HFFc6 (cell line): ENCODE results near the gene NOC2L. TPM values are rescaled to one million over a fixed set of nuclear protein-coding genes. Genes with fewer than 3 reads are reported as not detected.

ENCODE experiments used
- DNase-seq: peaks from one replicate; pipeline ENCODE4 v3.0.0-alpha.2; 2018
- H3K27ac Mint-ChIP-seq: 2 replicates; pipeline ENCODE4 v1.8.0; 2020; ENCODE audit warnings: mild to moderate bottlenecking, mixed read lengths
- H3K27me3 Mint-ChIP-seq: 2 replicates; pipeline ENCODE4 v1.8.0; 2021; ENCODE audit warnings: mild to moderate bottlenecking, moderate library complexity, mixed read lengths; ENCODE audit not compliant: insufficient read depth
- H3K36me3 Mint-ChIP-seq: 2 replicates; pipeline ENCODE4 v1.8.0; 2021; ENCODE audit warnings: low read depth, mixed read lengths
- H3K4me1 Mint-ChIP-seq: 2 replicates; pipeline ENCODE4 v1.8.0; 2020; ENCODE audit warnings: low read depth, mixed read lengths
- H3K4me3 Mint-ChIP-seq: 2 replicates; pipeline ENCODE4 v1.8.0; 2020; ENCODE audit warnings: mild to moderate bottlenecking, moderate library complexity, mixed read lengths
- H3K9me3 Mint-ChIP-seq: 2 replicates; pipeline ENCODE4 v1.8.0; 2020; ENCODE audit warnings: mild to moderate bottlenecking, mixed read lengths
- CTCF ChIP-seq: fragments of 200-600 bp; sonication (generic); IDR thresholded peaks from 2 replicates; pipeline ENCODE4 v1.5.0; 2021; ENCODE audit warnings: antibody characterized with exemption, mild to moderate bottlenecking
- total RNA-seq, 6 experiments: library from RNA; stranded (reverse); fragmentation: NEBNext Ultra II Directional; extraction: Animal tissue kit (Norgen Biotek cat#: 25700); gene quantifications; 2 replicates in 1 of 6; 3 replicates in 5 of 6; pipeline ENCODE4 v1.2.3, GENCODE V29; 2021

The NOC2L gene
- total RNA-seq, 6 experiments from 2014 or later, result 112 to 142 (median 119) TPM

- H3K36me3 Mint-ChIP-seq, result no peaks in the 10 kb centered on the region
- no peak overlapping the region for H3K27ac Mint-ChIP-seq
- no peak overlapping the region for H3K4me3 Mint-ChIP-seq
- DNase-seq, result no peak
- TF ChIP-seq CTCF, result no peak
- H3K4me1 Mint-ChIP-seq, result peaks cover 18% of the 10 kb centered on the region
- no peaks in the 10 kb centered on the region for H3K9me3 Mint-ChIP-seq
- H3K27me3 Mint-ChIP-seq, result peaks cover 1% of the 10 kb centered on the region
Observed at GRCh38 chr1:934991-935750, 23.9 kb downstream of the NOC2L start.

GRCh38 chr1:933603-933940 is 25.5 kb downstream of the NOC2L start:
- Mint-ChIP-seq H3K27me3 (peaks cover 1% of the 10 kb centered on the region), H3K4me3 (no peak overlapping the region), H3K4me1 (peaks cover 10% of the 10 kb centered on the region), H3K27ac (no peak overlapping the region), H3K36me3 (no peaks in the 10 kb centered on the region), H3K9me3 (no peaks in the 10 kb centered on the region)
- DNase-seq, result no peak
- TF ChIP-seq CTCF, result no peak

GRCh38 chr1:932776-933602 is 26.1 kb downstream of the NOC2L start:
- Mint-ChIP-seq H3K36me3 (no peaks in the 10 kb centered on the region), H3K9me3 (no peaks in the 10 kb centered on the region), H3K4me1 (peaks cover 4% of the 10 kb centered on the region), H3K27ac (no peak overlapping the region), H3K27me3 (peaks cover 1% of the 10 kb centered on the region), H3K4me3 (no peak overlapping the region)
- DNase-seq, result no peak
- no peak for TF ChIP-seq CTCF

GRCh38 chr1:932173-932510 is 26.9 kb downstream of the NOC2L start:
- Mint-ChIP-seq H3K4me1 (no peaks in the 10 kb centered on the region), H3K9me3 (no peaks in the 10 kb centered on the region), H3K27me3 (peaks cover 1% of the 10 kb centered on the region), H3K36me3 (no peaks in the 10 kb centered on the region), H3K27ac (no peak overlapping the region), H3K4me3 (no peak overlapping the region)
- no peak for TF ChIP-seq CTCF
- DNase-seq, result no peak

- DNase-seq, result no peak
- H3K4me1 Mint-ChIP-seq, result no peaks in the 10 kb centered on the region
- TF ChIP-seq CTCF, result no peak
- no peak overlapping the region; the same call in 1 of the 2 replicates for H3K27ac Mint-ChIP-seq
- no peaks in the 10 kb centered on the region for H3K27me3 Mint-ChIP-seq
- no peaks in the 10 kb centered on the region for H3K36me3 Mint-ChIP-seq
- no peaks in the 10 kb centered on the region for H3K9me3 Mint-ChIP-seq
- no peak overlapping the region for H3K4me3 Mint-ChIP-seq
Observed at GRCh38 chr1:931380-932172, 27.5 kb downstream of the NOC2L start.
